Effector memory CD8-positive, alpha-beta T cell (primary cell): Measurements from ENCODE around the gene BRCA1.
"Not testable (repeated sequence)": the region's sequence is repeated elsewhere in the genome, so short reads cannot be mapped to it uniquely, and the experiment has no call there.

Source experiments
- ATAC-seq: fragments of 150-1000 bp; cut with Tn5 transposase; replicated peaks from 2 replicates; pipeline ENCODE4 v1.10.0; 2021; ENCODE audit warnings: mild to moderate bottlenecking, moderate library complexity
- DNase-seq, 3 experiments: peaks; one replicate each; pipeline ENCODE4 v3.0.0; 2021
- H3K27ac Mint-ChIP-seq, 2 donors: one replicate each; pipeline ENCODE4 v1.8.0; 2022; ENCODE audit warnings: mild to moderate bottlenecking in 2 of 2, mixed read lengths in 2 of 2, moderate library complexity in 2 of 2
- H3K27me3 Mint-ChIP-seq, 2 donors: one replicate each; pipeline ENCODE4 v1.8.0; 2022; ENCODE audit warnings: mixed read lengths in 2 of 2
- H3K36me3 Mint-ChIP-seq: one replicate; pipeline ENCODE4 v1.8.0; 2022; ENCODE audit warnings: mild to moderate bottlenecking, moderate library complexity, mixed read lengths; ENCODE audit not compliant: insufficient read depth
- H3K4me1 Mint-ChIP-seq, 2 donors: one replicate each; pipeline ENCODE4 v1.8.0; 2022; ENCODE audit warnings: low read depth in 2 of 2, mixed read lengths in 2 of 2
- H3K4me3 Mint-ChIP-seq, 2 donors: one replicate each; pipeline ENCODE4 v1.8.0; 2022; ENCODE audit warnings: mild to moderate bottlenecking in 2 of 2, mixed read lengths in 2 of 2, moderate library complexity in 2 of 2
- H3K9me3 Mint-ChIP-seq, 2 donors: one replicate each; pipeline ENCODE4 v1.8.0; 2022; ENCODE audit warnings: mixed read lengths in 2 of 2

BRCA1 gene

DNA sequence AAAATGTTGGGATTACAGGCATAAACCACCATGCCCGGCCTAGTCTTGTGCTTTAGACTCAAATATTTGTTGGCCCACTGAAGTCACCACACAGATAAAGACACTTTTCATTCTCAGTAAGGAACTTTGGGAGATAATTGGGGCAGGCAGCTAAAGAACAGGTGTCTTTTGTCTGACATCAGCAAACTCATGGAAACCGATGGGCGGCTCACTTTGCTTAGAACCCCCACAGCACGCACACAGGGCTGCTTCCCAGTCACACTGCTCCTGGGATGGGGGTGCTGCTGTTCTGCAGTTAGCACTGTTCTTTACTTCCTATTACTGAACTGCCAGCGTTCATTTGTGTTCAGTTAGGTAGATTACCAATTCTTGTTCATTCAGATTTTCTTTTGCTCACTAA lies 18.0 kb upstream of the BRCA1 start:
- H3K36me3 Mint-ChIP-seq = peaks cover 4% of the 10 kb centered on the region
- H3K27me3 Mint-ChIP-seq = no peaks in the 10 kb centered on the region
- DNase-seq (no peak), ATAC-seq (no peak)
- no peaks in the 10 kb centered on the region for H3K4me1 Mint-ChIP-seq
- no peaks in the 10 kb centered on the region for H3K9me3 Mint-ChIP-seq
- no peak overlapping the region for H3K4me3 Mint-ChIP-seq
- no peak overlapping the region for H3K27ac Mint-ChIP-seq

DNA sequence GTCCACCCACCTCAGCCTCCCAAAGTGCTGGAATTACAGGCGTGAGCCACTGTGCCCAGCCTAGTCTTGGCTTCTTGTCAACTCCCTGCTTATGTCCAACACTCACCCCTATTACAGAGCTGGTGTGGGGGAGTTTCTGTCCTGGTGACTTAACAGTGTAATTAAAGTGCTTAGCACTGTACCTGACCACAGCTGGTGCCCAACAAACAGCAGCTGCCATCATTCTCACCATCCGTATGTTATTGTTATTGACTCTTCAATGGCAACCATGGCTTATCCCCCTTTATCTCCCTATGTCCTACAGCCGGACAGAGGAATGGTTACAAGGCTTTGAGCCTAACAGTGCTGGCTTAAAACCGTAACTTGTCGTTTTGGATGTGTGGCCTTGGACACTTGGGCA lies 17.0 kb upstream of the BRCA1 start:
- DNase-seq = no peak
- H3K27ac Mint-ChIP-seq = no peak overlapping the region

DNA sequence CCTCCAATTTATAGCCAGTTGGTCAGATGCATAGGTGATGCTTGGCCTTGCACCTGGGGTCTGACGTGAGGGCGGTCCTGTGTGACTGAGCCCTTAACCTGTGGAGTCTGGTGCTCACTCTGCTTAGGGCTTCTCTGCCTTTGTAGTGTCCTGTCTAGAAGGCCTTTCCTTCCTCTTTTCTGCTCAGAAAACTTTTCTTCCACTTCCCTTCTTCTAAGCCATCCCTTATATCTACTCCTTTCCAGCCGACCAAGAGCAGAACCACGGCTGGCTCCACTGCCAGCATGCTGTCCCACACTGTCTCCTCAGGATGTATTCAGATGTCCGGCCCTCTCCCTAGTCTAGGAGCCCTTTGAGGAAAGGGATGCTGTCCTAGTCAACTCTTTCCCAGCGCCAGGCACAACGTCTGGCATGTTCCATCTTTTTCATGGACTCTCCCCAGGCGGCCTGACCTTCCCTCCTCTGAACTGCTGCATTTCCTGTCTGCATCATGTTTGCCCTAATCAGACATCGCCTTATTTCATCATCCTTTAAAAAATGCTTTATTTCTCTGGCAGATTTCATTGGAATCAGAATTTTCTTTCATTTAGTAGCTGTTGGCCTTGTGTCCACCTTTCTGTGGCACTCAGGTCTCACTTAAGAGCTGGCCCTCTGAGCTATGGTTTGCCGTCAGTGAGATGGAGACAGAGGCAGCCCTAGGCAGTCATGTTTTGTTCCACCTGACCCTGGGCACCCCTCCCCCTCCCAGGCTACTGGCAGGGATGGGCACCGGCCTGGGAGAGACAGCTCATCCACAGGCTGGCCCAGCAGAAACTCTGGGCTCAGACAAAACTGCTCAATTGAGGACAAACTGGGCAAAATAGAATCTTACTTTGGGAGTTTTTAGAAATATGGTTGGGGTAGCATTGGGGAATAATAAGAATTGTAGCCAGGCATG lies 15.5 kb upstream of the BRCA1 start:
- ATAC-seq = no peak
- Mint-ChIP-seq H3K36me3 (no peaks in the 10 kb centered on the region), H3K27ac (no peak overlapping the region), H3K27me3 (no peaks in the 10 kb centered on the region), H3K4me1 (no peaks in the 10 kb centered on the region), H3K9me3 (no peaks in the 10 kb centered on the region), H3K4me3 (no peak overlapping the region)
- no peak for DNase-seq

More for the DNA sequence above, 17.0 kb upstream of the BRCA1 start:
- ATAC-seq = no peak
- H3K4me3 Mint-ChIP-seq = no peak overlapping the region
- peaks cover 4% of the 10 kb centered on the region for H3K36me3 Mint-ChIP-seq
- H3K27me3 Mint-ChIP-seq = no peaks in the 10 kb centered on the region
- H3K4me1 Mint-ChIP-seq = no peaks in the 10 kb centered on the region
- H3K9me3 Mint-ChIP-seq = no peaks in the 10 kb centered on the region

DNA sequence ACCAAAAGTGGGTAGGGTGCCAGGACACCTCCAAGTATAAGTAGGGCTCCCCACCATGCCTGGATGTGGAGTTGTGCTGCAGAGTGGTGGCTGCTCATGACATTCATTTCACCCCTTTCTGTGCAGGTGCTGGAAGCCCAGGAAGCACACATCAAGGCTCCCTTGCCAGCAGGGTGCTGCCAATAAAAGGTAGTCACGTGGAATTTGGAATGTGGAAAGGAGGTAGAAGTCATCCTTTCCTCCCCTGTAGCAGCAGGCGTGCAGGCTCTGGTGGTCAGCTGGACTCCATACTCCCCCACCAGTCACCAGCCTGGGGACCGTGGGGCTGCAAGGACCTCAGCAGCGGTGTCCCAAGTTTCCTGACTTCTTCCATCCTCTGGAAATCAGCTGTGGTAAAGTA lies 13.4 kb upstream of the BRCA1 start:
- DNase-seq, ATAC-seq, H3K36me3 Mint-ChIP-seq, H3K9me3 Mint-ChIP-seq, H3K27ac Mint-ChIP-seq, H3K4me3 Mint-ChIP-seq, H3K27me3 Mint-ChIP-seq, H3K4me1 Mint-ChIP-seq: not testable (repeated sequence)

DNA sequence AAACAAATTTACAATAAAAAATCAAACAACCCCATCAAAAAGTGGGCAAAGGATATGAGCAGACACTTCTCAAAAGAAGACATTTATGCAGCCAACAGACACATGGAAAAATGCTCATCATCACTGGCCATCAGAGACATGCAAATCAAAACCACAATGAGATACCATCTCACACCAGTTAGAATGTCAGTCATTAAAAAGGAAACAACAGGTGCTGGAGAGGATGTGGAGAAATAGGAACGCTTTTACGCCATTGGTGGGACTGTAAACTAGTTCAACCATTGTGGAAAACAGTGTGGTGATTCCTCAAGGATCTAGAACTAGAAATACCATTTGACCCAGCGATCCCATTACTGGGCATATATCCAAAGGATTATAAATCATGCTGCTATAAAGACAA lies 11.4 kb upstream of the BRCA1 start:
- ATAC-seq, H3K4me3 Mint-ChIP-seq, H3K9me3 Mint-ChIP-seq, DNase-seq, H3K27ac Mint-ChIP-seq, H3K4me1 Mint-ChIP-seq, H3K27me3 Mint-ChIP-seq: not testable (repeated sequence)
- H3K36me3 Mint-ChIP-seq = peaks cover 13% of the 10 kb centered on the region

DNA sequence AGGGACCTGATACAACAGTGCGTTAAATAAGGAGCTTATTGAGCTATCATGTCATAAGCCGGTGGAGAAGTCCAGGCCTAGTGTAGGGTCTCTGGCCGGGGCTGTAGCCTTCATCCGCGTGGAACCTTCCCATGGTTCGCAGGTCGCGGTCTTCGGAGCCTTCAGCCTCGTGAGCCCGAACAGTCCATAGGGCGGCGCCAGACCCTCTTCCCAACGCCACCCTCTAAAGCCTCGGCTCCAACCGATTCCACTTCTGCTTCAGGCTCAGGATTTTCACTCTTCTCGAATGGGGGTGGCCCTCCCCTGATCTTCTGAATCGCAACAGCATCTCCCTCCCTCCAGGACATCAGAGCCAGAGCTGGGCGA lies 10.3 kb upstream of the BRCA1 start:
- Mint-ChIP-seq H3K4me1 (peaks cover 0 to 5% of the 10 kb centered on the region in 2 donors), H3K27me3 (no peaks in the 10 kb centered on the region), H3K4me3 (no peak overlapping the region), H3K36me3 (peaks cover 16% of the 10 kb centered on the region), H3K9me3 (no peaks in the 10 kb centered on the region), H3K27ac (no peak overlapping the region)
- no peak for ATAC-seq
- no peak for DNase-seq

DNA sequence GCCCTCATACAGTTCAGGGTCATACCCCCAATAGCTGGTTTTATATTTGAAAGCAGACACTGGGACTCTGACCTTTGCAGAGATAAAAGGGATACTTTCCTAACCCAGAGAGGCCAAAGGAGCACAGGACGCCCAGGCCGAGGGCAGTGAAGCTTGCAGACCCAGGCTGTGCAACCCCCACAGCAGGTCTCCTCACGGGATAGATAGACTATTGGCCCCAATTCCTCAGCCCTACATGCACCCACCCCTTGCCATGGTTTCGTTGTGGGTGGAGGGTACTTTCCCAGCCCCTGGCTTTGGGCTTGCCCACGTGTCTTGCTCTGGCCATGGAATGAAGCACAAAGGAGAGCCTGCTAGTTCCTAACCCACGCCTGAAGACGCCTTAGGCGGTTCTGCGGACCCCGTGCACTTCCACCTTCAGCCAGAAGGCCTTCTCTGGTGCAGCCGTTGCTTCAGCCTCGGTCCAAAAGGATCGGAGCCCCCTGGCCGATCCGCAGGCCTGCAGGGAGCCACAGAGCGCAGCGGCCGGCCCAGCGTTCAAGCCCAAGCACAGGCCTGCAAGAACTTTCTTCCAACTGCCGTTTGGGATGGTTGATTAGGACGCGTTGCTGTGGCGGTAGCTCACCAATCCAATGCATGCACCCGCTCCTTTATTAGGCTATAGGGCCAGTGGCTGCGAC lies 9.8 kb upstream of the BRCA1 start:
- H3K27ac Mint-ChIP-seq = no peak overlapping the region
- H3K36me3 Mint-ChIP-seq = peaks cover 16% of the 10 kb centered on the region
- no peaks in the 10 kb centered on the region for H3K27me3 Mint-ChIP-seq
- peaks cover 0 to 5% of the 10 kb centered on the region in 2 donors for H3K4me1 Mint-ChIP-seq
- ATAC-seq (no peak), DNase-seq (no peak)
- H3K9me3 Mint-ChIP-seq = no peaks in the 10 kb centered on the region
- no peak overlapping the region for H3K4me3 Mint-ChIP-seq

DNA sequence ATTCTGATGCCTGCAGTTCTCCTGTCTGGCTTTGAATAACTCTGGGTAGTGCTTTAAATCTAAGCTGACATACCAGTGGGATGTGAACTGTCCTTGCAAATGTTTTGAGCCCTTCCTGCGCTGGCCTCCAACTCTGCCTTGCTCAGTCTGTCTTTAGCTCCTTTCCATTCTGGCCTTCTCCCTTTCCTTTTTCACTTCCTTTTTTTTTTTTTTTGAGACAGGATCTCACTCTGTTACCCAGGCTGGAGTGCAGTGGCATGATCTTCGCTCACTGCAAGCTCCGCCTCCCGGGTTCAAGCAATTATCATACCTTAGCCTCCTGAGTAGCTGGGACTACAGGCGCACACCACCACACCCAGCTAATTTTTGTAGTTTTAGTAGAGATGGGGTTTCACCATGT lies 8.3 kb upstream of the BRCA1 start:
- Mint-ChIP-seq H3K36me3 (peaks cover 16% of the 10 kb centered on the region), H3K27ac (peak overlapping the region in 1 of 2 donors; percentile 75)
- not testable (repeated sequence) for DNase-seq, H3K27me3 Mint-ChIP-seq, H3K9me3 Mint-ChIP-seq, H3K4me3 Mint-ChIP-seq, H3K4me1 Mint-ChIP-seq, ATAC-seq

DNA sequence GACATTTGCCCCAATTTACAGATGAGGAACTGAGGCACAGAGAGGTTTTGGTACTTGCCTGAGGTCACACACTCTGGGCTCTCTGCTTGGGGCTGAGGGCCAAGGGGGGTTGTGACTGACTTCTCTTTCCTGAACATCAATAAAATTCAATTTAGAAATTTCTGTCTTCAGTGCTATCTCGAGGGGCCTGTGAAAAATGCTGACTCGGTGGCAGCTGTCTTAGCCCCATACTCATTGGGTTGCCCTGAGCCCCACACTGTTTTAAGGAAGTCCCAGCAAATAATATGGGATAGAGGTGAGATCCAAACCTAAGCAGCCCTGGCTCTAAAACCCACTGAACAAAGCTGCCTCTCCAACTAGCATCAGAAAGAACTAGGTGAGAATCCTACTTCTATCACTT lies 7.0 kb upstream of the BRCA1 start:
- ATAC-seq (no peak), DNase-seq (no peak)
- Mint-ChIP-seq H3K27me3 (no peaks in the 10 kb centered on the region), H3K4me3 (no peak overlapping the region), H3K9me3 (no peaks in the 10 kb centered on the region), H3K36me3 (peaks cover 23% of the 10 kb centered on the region), H3K4me1 (peaks cover 0 to 16% of the 10 kb centered on the region in 2 donors), H3K27ac (no peak overlapping the region)

DNA sequence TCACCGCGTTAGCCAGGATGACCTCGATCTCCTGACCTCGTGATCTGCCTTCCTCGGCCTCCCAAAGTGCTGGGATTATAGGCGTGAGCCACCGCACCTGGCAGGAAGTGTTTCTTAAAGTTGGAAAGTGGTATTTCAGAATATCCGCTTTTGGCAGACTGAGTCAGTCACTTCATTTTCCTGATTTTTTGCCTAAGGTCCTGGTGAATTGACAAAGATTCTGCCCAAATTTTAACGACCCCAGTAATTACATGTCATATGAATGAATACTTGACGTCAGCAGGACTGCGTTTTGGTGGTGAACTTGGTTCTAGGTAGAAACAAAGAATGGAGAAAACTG lies 4.5 kb upstream of the BRCA1 start:
- no peaks in the 10 kb centered on the region for H3K27me3 Mint-ChIP-seq
- H3K4me1 Mint-ChIP-seq = peaks cover 14 to 30% of the 10 kb centered on the region in 2 donors
- H3K36me3 Mint-ChIP-seq = peaks cover 40% of the 10 kb centered on the region
- H3K27ac Mint-ChIP-seq = no peak overlapping the region
- DNase-seq (no peak), ATAC-seq (no peak)
- H3K4me3 Mint-ChIP-seq = no peak overlapping the region
- H3K9me3 Mint-ChIP-seq = no peaks in the 10 kb centered on the region

DNA sequence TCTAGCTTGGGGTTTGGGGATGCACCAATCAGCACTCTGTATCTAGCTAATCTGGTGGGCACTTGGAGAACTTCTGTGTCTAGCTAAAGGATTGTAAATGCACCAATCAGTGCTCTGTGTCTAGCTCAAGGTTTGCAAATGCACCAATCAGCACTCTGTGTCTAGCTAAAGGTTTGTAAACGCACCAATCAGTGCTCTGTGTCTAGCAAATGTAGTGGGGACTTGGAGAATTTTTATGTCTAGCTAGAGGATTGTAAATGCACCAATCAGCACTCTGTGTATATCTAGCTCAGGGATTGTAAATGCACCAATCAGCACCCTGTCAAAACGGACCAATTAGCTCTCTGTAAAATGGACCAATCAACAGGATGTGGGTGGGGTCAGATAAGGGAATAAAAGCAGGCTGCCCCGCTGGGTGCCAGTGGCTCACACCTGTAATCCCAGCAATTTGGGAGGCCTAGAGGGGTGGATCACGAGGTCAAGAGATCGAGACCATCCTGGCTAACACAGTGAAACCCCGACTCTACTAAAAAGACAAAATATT lies 2.2 kb upstream of the BRCA1 start:
- not testable (repeated sequence) for DNase-seq, ATAC-seq, H3K27me3 Mint-ChIP-seq, H3K9me3 Mint-ChIP-seq
- Mint-ChIP-seq H3K36me3 (peaks cover 36% of the 10 kb centered on the region), H3K4me3 (peak overlapping the region in 1 of 2 donors; percentile 63), H3K4me1 (peaks cover 18 to 35% of the 10 kb centered on the region in 2 donors), H3K27ac (peak overlapping the region in 1 of 2 donors; percentile 38)

DNA sequence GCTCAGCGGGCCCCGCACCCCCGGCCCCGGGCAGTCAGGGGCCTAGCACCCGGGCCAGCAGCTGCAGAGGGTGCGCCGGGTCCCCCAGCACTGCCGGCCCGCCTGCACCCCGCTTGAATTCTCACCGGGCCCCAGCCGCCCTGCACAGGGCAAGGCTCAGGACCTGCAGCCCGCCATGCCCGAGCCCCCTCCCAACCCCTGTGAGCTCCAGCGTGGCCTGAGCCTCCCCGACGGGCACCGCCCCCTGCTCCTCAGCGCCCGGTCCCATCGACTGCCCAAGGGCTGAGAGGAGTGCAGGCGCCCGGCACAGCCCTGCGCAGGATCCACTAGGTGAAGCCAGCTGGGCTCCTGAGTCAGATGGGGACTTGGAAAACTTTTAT lies 1.7 kb upstream of the BRCA1 start:
- H3K27ac Mint-ChIP-seq = peak overlapping the region in 1 of 2 donors; percentile 38
- H3K9me3 Mint-ChIP-seq = no peaks in the 10 kb centered on the region
- no peaks in the 10 kb centered on the region for H3K27me3 Mint-ChIP-seq
- DNase-seq (no peak), ATAC-seq (no peak)
- H3K4me3 Mint-ChIP-seq = peak overlapping the region in 1 of 2 donors; percentile 63
- peaks cover 18 to 35% of the 10 kb centered on the region in 2 donors for H3K4me1 Mint-ChIP-seq
- peaks cover 33% of the 10 kb centered on the region for H3K36me3 Mint-ChIP-seq

DNA sequence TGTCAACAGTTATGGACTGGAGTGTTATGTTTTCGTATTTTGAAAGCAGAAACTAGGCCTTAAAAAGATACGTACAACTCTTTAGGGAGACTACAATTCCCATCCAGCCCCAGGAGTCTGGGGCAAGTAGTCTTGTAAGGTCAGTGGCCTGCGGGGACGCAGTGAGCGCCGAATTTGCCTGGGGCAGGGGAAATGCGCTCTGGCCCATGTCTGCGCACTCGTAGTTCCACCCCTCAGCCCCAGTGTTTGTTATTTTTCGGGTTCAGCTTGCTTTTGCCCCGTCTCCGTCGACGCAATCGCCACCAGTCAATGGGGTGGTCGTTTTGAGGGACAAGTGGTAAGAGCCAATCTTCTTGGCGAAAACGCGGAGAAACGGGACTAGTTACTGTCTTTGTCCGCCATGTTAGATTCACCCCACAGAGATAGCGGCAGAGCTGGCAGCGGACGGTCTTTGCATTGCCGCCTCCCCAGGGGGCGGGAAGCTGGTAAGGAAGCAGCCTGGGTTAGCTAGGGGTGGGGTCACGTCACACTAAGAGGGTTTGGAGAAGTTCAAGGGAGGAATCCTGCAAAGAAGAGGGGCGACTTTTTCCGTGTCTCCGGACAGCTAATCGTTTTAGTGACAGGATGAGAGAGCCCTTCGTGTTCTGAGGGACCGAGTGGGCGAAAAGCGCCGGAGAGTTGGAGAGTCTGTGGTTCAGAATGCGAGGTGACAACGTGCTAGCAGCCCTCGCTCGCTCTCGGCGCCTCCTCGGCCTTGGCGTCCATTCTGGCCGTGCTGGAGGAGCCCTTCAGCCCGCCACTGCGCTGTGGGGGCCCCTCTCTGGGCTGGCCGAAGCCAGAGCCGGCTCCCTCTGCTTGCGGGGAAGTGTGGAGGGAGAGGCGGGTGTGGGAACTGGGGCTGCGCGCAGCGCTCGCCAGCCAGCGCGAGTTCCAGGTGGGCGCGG lies 1.1 kb upstream of the BRCA1 start:
- peak overlapping the region; percentile 99 for H3K4me3 Mint-ChIP-seq
- ATAC-seq (no peak), DNase-seq (peak in 1 of 3 experiments; percentile 12)
- no peaks in the 10 kb centered on the region for H3K9me3 Mint-ChIP-seq
- peak overlapping the region; percentile 94 to 95 for H3K27ac Mint-ChIP-seq
- peaks cover 27% of the 10 kb centered on the region for H3K36me3 Mint-ChIP-seq
- peaks cover 18 to 35% of the 10 kb centered on the region in 2 donors for H3K4me1 Mint-ChIP-seq
- H3K27me3 Mint-ChIP-seq = no peaks in the 10 kb centered on the region
